Measurements from ENCODE around the gene SPANXA2. TPM values are rescaled to one million over a fixed set of nuclear protein-coding genes. Genes with fewer than 3 reads are reported as not detected.

SPANXA2 gene
- total RNA-seq, 2 donors from 2014 or later: 1.4 TPM; not detected in 1

Other genes with a start within 250 kb of the SPANXA2 start
- 1 to 10 TPM in 1 of 2 donors, not detected in 1; 1.4 TPM for gene SPANXA1, start 5.0 kb upstream of the SPANXA2 start, total RNA-seq
- not detected for gene SPANXD, start 109.0 kb downstream of the SPANXA2 start, total RNA-seq
- 1 to 10 TPM; 1.8 to 9.5 TPM for gene MAGEC3, start 248.6 kb downstream of the SPANXA2 start, total RNA-seq